GM19025 (cell line): ENCODE results near the gene POU2F1.
A peak's percentile ranks its signal among the peaks of the same experiment; 100 is the strongest.
"Not testable (repeated sequence)": the region's sequence is repeated elsewhere in the genome, so short reads cannot be mapped to it uniquely, and the experiment has no call there.

Experiments used
- ATAC-seq: cut with Tn5 transposase; IDR thresholded peaks from one replicate; pipeline ENCODE4 v1.9.1; 2021; ENCODE audit warnings: mild to moderate bottlenecking, low read depth, moderate library complexity; ENCODE audit not compliant: unreplicated experiment

Gene POU2F1

GRCh38 chr1:167304165-167304564 is 83.5 kb downstream of the POU2F1 start:
- ATAC-seq = no peak

- ATAC-seq = no peak
Observed at GRCh38 chr1:167305059-167305705, 84.5 kb downstream of the POU2F1 start.

GRCh38 chr1:167305706-167306277 is 85.1 kb downstream of the POU2F1 start:
- ATAC-seq = no peak

GRCh38 chr1:167310732-167311131 is 90.0 kb downstream of the POU2F1 start:
- no peak for ATAC-seq

GRCh38 chr1:167312871-167313270 is 92.2 kb downstream of the POU2F1 start:
- no peak for ATAC-seq

- ATAC-seq = no peak
Observed at GRCh38 chr1:167314671-167315070, 94.0 kb downstream of the POU2F1 start.

- ATAC-seq = no peak
Observed at GRCh38 chr1:167317463-167317862, 96.8 kb downstream of the POU2F1 start.

GRCh38 chr1:167319206-167319605 is 98.5 kb downstream of the POU2F1 start:
- ATAC-seq = not testable (repeated sequence)

GRCh38 chr1:167322483-167322882 is 101.8 kb downstream of the POU2F1 start:
- no peak for ATAC-seq

- ATAC-seq = no peak
Observed at GRCh38 chr1:167325151-167325550, 104.5 kb downstream of the POU2F1 start.

- ATAC-seq = no peak
Observed at GRCh38 chr1:167328306-167328815, 107.7 kb downstream of the POU2F1 start.

- peak; percentile 65 for ATAC-seq
Observed at GRCh38 chr1:167328816-167329483, 108.3 kb downstream of the POU2F1 start.

GRCh38 chr1:167330601-167331293 is 110.1 kb downstream of the POU2F1 start:
- ATAC-seq = peak; percentile 34

GRCh38 chr1:167331650-167332049 is 111.0 kb downstream of the POU2F1 start:
- ATAC-seq = no peak

- ATAC-seq = no peak
Observed at GRCh38 chr1:167332503-167332902, 111.8 kb downstream of the POU2F1 start.

- ATAC-seq = no peak
Observed at GRCh38 chr1:167333124-167333523, 112.4 kb downstream of the POU2F1 start.

- ATAC-seq = no peak
Observed at GRCh38 chr1:167333703-167334102, 113.0 kb downstream of the POU2F1 start.

GRCh38 chr1:167339405-167339804 is 118.7 kb downstream of the POU2F1 start:
- ATAC-seq = no peak

- ATAC-seq = no peak
Observed at GRCh38 chr1:167342846-167343245, 122.2 kb downstream of the POU2F1 start.

GRCh38 chr1:167344112-167344511 is 123.4 kb downstream of the POU2F1 start:
- ATAC-seq = no peak
